B cell (primary cell): ENCODE results near the gene PRICKLE2.

Experiments
- CTCF ChIP-seq: fragments of 200-600 bp; IDR thresholded peaks from one replicate; pipeline ENCODE4 v1.8.0; 2022; ENCODE audit warnings: antibody characterized with exemption, mild to moderate bottlenecking
- EZH2 ChIP-seq: IDR thresholded peaks from 2 replicates; pipeline ENCODE4 v1.6.1; 2012; ENCODE audit warnings: borderline replicate concordance, low read depth, mild to moderate bottlenecking, moderate library complexity, low read length; ENCODE audit not compliant: insufficient read depth, poor library complexity, severe bottlenecking

GRCh38 chr3:64196236-64196929 is 28.9 kb downstream of the PRICKLE2 start:
- TF ChIP-seq CTCF (no peak), EZH2 (no peak)
